MM.1S (cell line): ENCODE measurements around the gene CCDC85B.

Source experiments
- DNase-seq: peaks from one replicate; pipeline ENCODE4 v3.0.0-alpha.2; 2015
- H2AFZ ChIP-seq: fragments of 300-600 bp; sonication (generic); 2 replicates; pipeline ENCODE4 v1.6.0; 2016; ENCODE audit warnings: antibody characterized with exemption, low read length
- H3F3A ChIP-seq: fragments of 300-600 bp; sonication (generic); 2 replicates; pipeline ENCODE4 v1.6.1; 2016; ENCODE audit warnings: mild to moderate bottlenecking, antibody characterized with exemption, low read length, moderate library complexity, mixed read lengths; ENCODE audit not compliant: insufficient read depth
- H3K27ac ChIP-seq: fragments of 300-600 bp; sonication (generic); 2 replicates; pipeline ENCODE4 v1.5.1; 2016; ENCODE audit warnings: mild to moderate bottlenecking, low read length
- H3K27me3 ChIP-seq: fragments of 300-600 bp; sonication (generic); replicated peaks from 2 replicates; pipeline ENCODE4 v1.6.0; 2016; ENCODE audit warnings: low read length; ENCODE audit not compliant: insufficient read depth
- H3K36me3 ChIP-seq: fragments of 300-600 bp; sonication (generic); replicated peaks from 2 replicates; pipeline ENCODE4 v1.6.1; 2016; ENCODE audit warnings: mild to moderate bottlenecking, low read length, mixed read lengths; ENCODE audit not compliant: insufficient read depth
- H3K4me1 ChIP-seq: fragments of 300-600 bp; sonication (generic); 2 replicates; pipeline ENCODE4 v1.6.1; 2016; ENCODE audit warnings: low read length, mixed read lengths
- H3K4me2 ChIP-seq: fragments of 300-600 bp; sonication (generic); 2 replicates; pipeline ENCODE4 v1.6.0; 2016; ENCODE audit warnings: low read depth, low read length
- H3K4me3 ChIP-seq: fragments of 300-600 bp; sonication (generic); 2 replicates; pipeline ENCODE4 v1.5.1; 2016; ENCODE audit warnings: low read length, mixed read lengths
- H3K79me2 ChIP-seq: fragments of 300-600 bp; sonication (generic); 2 replicates; pipeline ENCODE4 v1.6.1; 2016; ENCODE audit warnings: mixed run types, low read length, mixed read lengths
- H3K9ac ChIP-seq: fragments of 300-600 bp; sonication (generic); 2 replicates; pipeline ENCODE4 v1.6.1; 2016; ENCODE audit warnings: low read length, mixed read lengths
- H3K9me2 ChIP-seq: fragments of 300-600 bp; sonication (generic); replicated peaks from 2 replicates; pipeline ENCODE4 v1.6.1; 2016; ENCODE audit warnings: mild to moderate bottlenecking, low read length, mixed read lengths; ENCODE audit not compliant: insufficient read depth
- H3K9me3 ChIP-seq: fragments of 300-600 bp; sonication (generic); replicated peaks from 2 replicates; pipeline ENCODE4 v1.6.1; 2016; ENCODE audit warnings: mild to moderate bottlenecking, low read length, mixed read lengths; ENCODE audit not compliant: insufficient read depth
- H4K20me1 ChIP-seq: fragments of 300-600 bp; sonication (generic); 2 replicates; pipeline ENCODE4 v1.6.1; 2016; ENCODE audit warnings: mild to moderate bottlenecking, low read length, moderate library complexity, mixed read lengths; ENCODE audit not compliant: insufficient read depth
- CTCF ChIP-seq: fragments of 300-600 bp; sonication (generic); IDR thresholded peaks from 2 replicates; pipeline ENCODE4 v1.5.1; 2016; ENCODE audit warnings: antibody characterized with exemption, low read length, mixed read lengths
- EZH2 ChIP-seq: fragments of 300-600 bp; sonication (generic); optimal IDR thresholded peaks from 2 replicates; pipeline ENCODE3; 2017; ENCODE audit warnings: low read depth, mild to moderate bottlenecking, antibody characterized with exemption, low read length, mixed read lengths
- EZH2phosphoT487 ChIP-seq: fragments of 300-600 bp; sonication (generic); IDR thresholded peaks from 2 replicates; pipeline ENCODE4 v1.6.1; 2018; ENCODE audit warnings: antibody characterized with exemption, low read length

Gene CCDC85B

GRCh38 chr11:65849771-65850216 is 40.7 kb upstream of the CCDC85B start:
- Histone ChIP-seq H3K4me1 (no peaks in the 10 kb centered on the region), H3K4me2 (no peak overlapping the region), H3K4me3 (no peak overlapping the region), H2AFZ (no peak overlapping the region), H3K9me2 (no peaks in the 10 kb centered on the region), H3K36me3 (peaks cover 12% of the 10 kb centered on the region), H3K9ac (no peak overlapping the region), H4K20me1 (peaks cover 8% of the 10 kb centered on the region; the same call in 1 of the 2 replicates), H3K9me3 (no peaks in the 10 kb centered on the region), H3K27ac (no peak overlapping the region), H3K79me2 (peaks cover 11% of the 10 kb centered on the region), H3K27me3 (no peaks in the 10 kb centered on the region), H3F3A (peaks cover 19% of the 10 kb centered on the region)
- no peak for DNase-seq
- TF ChIP-seq EZH2 (no peak), CTCF (no peak), EZH2phosphoT487 (no peak)

- Histone ChIP-seq H3K27ac (no peak overlapping the region), H3K4me1 (no peaks in the 10 kb centered on the region), H3F3A (peaks cover 21% of the 10 kb centered on the region), H3K4me2 (no peak overlapping the region), H3K9me3 (no peaks in the 10 kb centered on the region), H3K36me3 (peaks cover 18% of the 10 kb centered on the region), H3K27me3 (no peaks in the 10 kb centered on the region), H2AFZ (no peak overlapping the region), H3K9me2 (no peaks in the 10 kb centered on the region), H3K9ac (no peak overlapping the region), H3K79me2 (peaks cover 17% of the 10 kb centered on the region), H3K4me3 (no peak overlapping the region), H4K20me1 (peaks cover 14% of the 10 kb centered on the region; the same call in 1 of the 2 replicates)
- TF ChIP-seq EZH2phosphoT487 (no peak), EZH2 (no peak), CTCF (no peak)
- no peak for DNase-seq
These were observed 40.0 kb upstream of the CCDC85B start for GRCh38 chr11:65850217-65851082.

- TF ChIP-seq EZH2phosphoT487 (no peak), CTCF (peak; percentile 58)
- H3K9me2 ChIP-seq: no peaks in the 10 kb centered on the region
- H3K4me1 ChIP-seq: 0 out of 2 replicates have a peak, but pooled peaks cover 3% of the 10 kb centered on the region
- peaks cover 21% of the 10 kb centered on the region for H4K20me1 ChIP-seq
- peaks cover 24% of the 10 kb centered on the region for H3K36me3 ChIP-seq
- peaks cover 24% of the 10 kb centered on the region for H3K79me2 ChIP-seq
- no peak overlapping the region for H2AFZ ChIP-seq
- no peaks in the 10 kb centered on the region for H3K9me3 ChIP-seq
- H3K4me3 ChIP-seq: no peak overlapping the region
- H3K27me3 ChIP-seq: no peaks in the 10 kb centered on the region
- peaks cover 21% of the 10 kb centered on the region for H3F3A ChIP-seq
- no peak for DNase-seq
- H3K4me2 ChIP-seq: no peak overlapping the region
- no peak overlapping the region for H3K9ac ChIP-seq
- no peak overlapping the region for H3K27ac ChIP-seq
These were observed 39.3 kb upstream of the CCDC85B start for GRCh38 chr11:65851083-65851579.
